Adrenal gland (tissue), 12 donors: Measurements from ENCODE around the gene KATNAL2. TPM values are rescaled to one million over a fixed set of nuclear protein-coding genes. Genes with fewer than 3 reads are reported as not detected.
A peak's percentile ranks its signal among the peaks of the same experiment; 100 is the strongest.

ENCODE experiments used
- DNase-seq, 7 donors: peaks; one replicate each; pipeline ENCODE4 v3.0.0-alpha.2; 2019 to 2020
- H3K27ac ChIP-seq, 5 donors: fragments of 200-600 bp; sonication (generic) in 4 of 5; 1 replicate in 3 of 5; 2 replicates in 2 of 5; pipeline versions ENCODE4 v1.5.1 to v1.8.0; 2016 to 2020; ENCODE audit warnings: mild to moderate bottlenecking in 1 of 5
- H3K27me3 ChIP-seq: fragments of 200-600 bp; 2 replicates; pipeline ENCODE4 v1.8.0; 2021
- H3K36me3 ChIP-seq, 2 donors: fragments of 200-600 bp; replicated peaks in 1 of 2; 1 replicate in 1 of 2; 2 replicates in 1 of 2; pipeline versions ENCODE4 v1.5.1 to v1.8.0; 2018 to 2022
- H3K4me1 ChIP-seq, 2 donors: fragments of 200-600 bp; replicated peaks in 1 of 2; 1 replicate in 1 of 2; 2 replicates in 1 of 2; pipeline versions ENCODE4 v1.5.1 to v1.8.0; 2018 to 2021
- H3K4me3 ChIP-seq, 4 donors: fragments of 200-600 bp; sonication (generic) in 3 of 4; one replicate each; pipeline ENCODE4 v1.5.1; 2016 to 2018
- H3K9me3 ChIP-seq, 3 donors: fragments of 200-600 bp; sonication (generic) in 1 of 3; replicated peaks in 1 of 3; 1 replicate in 2 of 3; 2 replicates in 1 of 3; pipeline versions ENCODE4 v1.5.1 to v1.8.0; 2016 to 2021
- CTCF ChIP-seq, 6 experiments: fragments of 450-650 bp in 4 of 6; fragments of 200-600 bp in 2 of 6; sonication (generic) in 1 of 6; IDR thresholded peaks; 1 replicate in 5 of 6; 2 replicates in 1 of 6; pipeline versions ENCODE4 v1.5.1 to v1.8.0; 2016 to 2021; ENCODE audit warnings: antibody characterized with exemption in 6 of 6, mild to moderate bottlenecking in 2 of 6, moderate library complexity in 1 of 6
- POLR2A ChIP-seq, 2 donors: fragments of 450-650 bp; IDR thresholded peaks; one replicate each; pipeline ENCODE4 v1.6.1; 2017; ENCODE audit warnings: antibody characterized with exemption in 2 of 2, mild to moderate bottlenecking in 2 of 2, moderate library complexity in 1 of 2
- WGBS, 4 donors: extraction: QIAGEN DNeasy Blood & Tissue Kit in 2 of 4; methylation state at CpG; one replicate each; pipeline versions ENCODE4 v1.1.5 to v1.1.7; 2013 to 2017; 5-methylcytosine and 5-hydroxymethylcytosine counted together
- intact Hi-C, 2 donors: fragments of 100-400 bp; cut with DNase I; formaldehyde crosslinking; loops; one replicate each; pipeline versions ENCODE4 v1.14.1 to v1.15.0; 2022 to 2023
- polyA plus RNA-seq, 3 donors: library from polyadenylated mRNA; stranded (reverse); fragments of 200-250 nt in 2 of 3; fragments of 350-450 nt in 1 of 3; fragmentation: Illumina TruSeq in 1 of 3; extraction: RNeasy Lipid Tissue Mini Kit (QIAGEN cat#74804) in 1 of 3; gene quantifications; one replicate each; pipeline ENCODE4 v1.2.3, GENCODE V29; 2013 to 2014
- total RNA-seq, 9 donors: library from RNA; depleted of rRNA in 4 of 9; stranded (reverse); fragments of >200 nt in 4 of 9; fragments of 120-200 nt in 1 of 9; fragmentation: NEBNext Ultra II Directional in 1 of 9; extraction: Animal tissue kit (Norgen Biotek cat#: 25700) in 1 of 9; gene quantifications; one replicate each; pipeline versions ENCODE4 v1.1.0 to v1.2.4, GENCODE V29; 2013 to 2023
- donor health status: healthy with polysubstance abuse.
- donor health status: Bipolar disorder and iron deficiency.
- donor health status: DM: yes; HTN: yes; CAD: no.
- donor health status: DM: no; HTN: no; CAD: no.
- donor health status: DM: no; HTN: no; CAD: no.
- donor health status: DM: yes; HTN: yes; CAD: no.

KATNAL2 gene
- total and polyA plus RNA-seq, 12 donors, result 0.48 to 11.6 (median 4.0) TPM

- no peak overlapping the region for H3K27ac ChIP-seq
- H3K9me3 ChIP-seq, result no peaks in the 10 kb centered on the region
- H3K4me1 ChIP-seq, result peaks cover 0 to 8% of the 10 kb centered on the region in 2 donors
- no peak overlapping the region for H3K4me3 ChIP-seq
- intact Hi-C loops, result no loop called here
- 89 to 98% (median 96%) methylated on average over 2 of the region's 2 CpGs for WGBS, 4 donors
- H3K36me3 ChIP-seq, result peaks cover 0 to 33% of the 10 kb centered on the region in 2 donors
- no peak for DNase-seq
- no peak for TF ChIP-seq CTCF (IDR thresholded peaks at IDR 0.05)
- TF ChIP-seq POLR2A (IDR thresholded peaks at IDR 0.05), result no peak
- H3K27me3 ChIP-seq, result no peaks in the 10 kb centered on the region
Measured at GRCh38 chr18:47113796-47114540, 196.6 kb downstream of the KATNAL2 start.

GRCh38 chr18:47115205-47115604, 197.8 kb downstream of the KATNAL2 start:
- intact Hi-C loops, result no loop called here
- no peak overlapping the region for H3K4me3 ChIP-seq
- no peak overlapping the region for H3K27ac ChIP-seq
- TF ChIP-seq CTCF (IDR thresholded peaks at IDR 0.05) (no peak), POLR2A (IDR thresholded peaks at IDR 0.05) (no peak)
- H3K4me1 ChIP-seq, result peaks cover 0 to 8% of the 10 kb centered on the region in 2 donors
- H3K9me3 ChIP-seq, result no peaks in the 10 kb centered on the region
- 84 to 90% (median 87%) methylated on average over 2 of the region's 2 CpGs for WGBS, 4 donors
- H3K27me3 ChIP-seq, result no peaks in the 10 kb centered on the region
- H3K36me3 ChIP-seq, result peaks cover 0 to 30% of the 10 kb centered on the region in 2 donors
- DNase-seq, result no peak

GRCh38 chr18:47118981-47119380, 201.6 kb downstream of the KATNAL2 start:
- Histone ChIP-seq H3K27me3 (no peaks in the 10 kb centered on the region), H3K4me1 (peaks cover 0 to 8% of the 10 kb centered on the region in 2 donors), H3K9me3 (no peaks in the 10 kb centered on the region), H3K36me3 (peaks cover 0 to 5% of the 10 kb centered on the region in 2 donors), H3K4me3 (no peak overlapping the region), H3K27ac (no peak overlapping the region)
- TF ChIP-seq CTCF (IDR thresholded peaks at IDR 0.05) (no peak), POLR2A (IDR thresholded peaks at IDR 0.05) (no peak)
- intact Hi-C loops, result no loop called here
- WGBS, 4 donors, result 63 to 73% (median 65%) methylated on average over 2 of the region's 2 CpGs
- peak in 1 of 7 donors; percentile 13 for DNase-seq

GRCh38 chr18:47120428-47120827, 203.0 kb downstream of the KATNAL2 start:
- Histone ChIP-seq H3K27ac (no peak overlapping the region), H3K4me3 (no peak overlapping the region), H3K4me1 (peaks cover 0 to 8% of the 10 kb centered on the region in 2 donors), H3K36me3 (no peaks in the 10 kb centered on the region), H3K9me3 (no peaks in the 10 kb centered on the region), H3K27me3 (no peaks in the 10 kb centered on the region)
- WGBS, 4 donors, result 89 to 95% (median 93%) methylated on average over 4 of the region's 4 CpGs
- intact Hi-C loops, result no loop called here
- TF ChIP-seq POLR2A (IDR thresholded peaks at IDR 0.05) (no peak), CTCF (IDR thresholded peaks at IDR 0.05) (no peak)
- DNase-seq, result no peak
